GM10847 (cell line): ENCODE data around the gene LAYN.

ENCODE experiments used
- POLR2A ChIP-seq: IDR thresholded peaks from 2 replicates; pipeline ENCODE4 v1.6.1; 2011; ENCODE audit not compliant: insufficient read length; ENCODE audit errors: extremely low read depth

Gene LAYN

DNA sequence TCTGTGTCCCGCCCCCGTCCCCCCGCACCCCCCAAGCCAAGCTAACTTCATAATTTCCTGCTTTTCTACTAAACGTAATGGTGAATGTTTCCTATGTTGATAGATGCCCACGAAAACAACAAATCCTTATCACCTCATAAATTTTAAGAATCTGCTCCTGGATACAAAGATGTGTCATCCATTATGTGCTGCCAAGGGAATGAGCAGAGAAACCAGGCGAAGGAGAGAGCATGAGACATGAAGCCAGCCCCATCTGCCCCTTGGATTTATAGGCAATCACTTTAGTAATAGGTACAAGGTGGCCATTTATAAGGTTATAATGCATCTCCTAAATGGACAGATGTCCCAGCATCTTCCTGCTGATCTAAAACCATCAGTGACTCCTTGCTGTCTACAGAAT lies 30.3 kb downstream of the LAYN start:
- TF ChIP-seq POLR2A = no peak

DNA sequence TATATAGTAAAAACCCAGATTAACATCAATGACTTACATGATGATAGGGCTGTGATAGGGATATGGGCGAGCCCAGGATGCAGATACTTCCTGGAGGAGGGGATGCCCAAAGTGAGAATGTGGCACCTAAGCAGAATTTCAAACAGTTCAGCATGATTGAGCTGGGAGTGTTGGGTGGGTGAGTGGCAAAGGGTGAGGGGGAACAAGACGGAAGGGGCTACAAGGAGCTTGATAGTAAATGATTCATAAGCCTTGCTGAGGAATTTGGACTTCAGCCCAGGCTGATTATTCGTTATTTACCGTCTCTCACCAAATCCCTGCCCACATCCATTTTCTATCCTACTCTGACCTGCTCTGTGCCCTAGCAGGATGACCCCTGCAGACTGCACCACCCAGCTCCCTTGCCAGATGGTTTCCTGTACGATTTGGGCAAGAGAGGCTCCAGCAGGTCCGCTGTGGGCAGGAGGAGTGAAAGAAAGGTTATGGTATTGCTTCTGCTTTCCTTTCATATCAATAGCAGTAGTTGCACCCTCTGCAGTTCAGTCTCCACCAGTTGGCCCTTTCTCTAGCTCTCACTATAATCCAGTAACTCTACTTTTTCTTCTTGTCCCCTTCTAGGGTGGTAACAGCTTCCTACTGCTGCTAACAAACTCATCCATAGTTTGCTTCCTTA lies 31.4 kb downstream of the LAYN start:
- no peak for TF ChIP-seq POLR2A

DNA sequence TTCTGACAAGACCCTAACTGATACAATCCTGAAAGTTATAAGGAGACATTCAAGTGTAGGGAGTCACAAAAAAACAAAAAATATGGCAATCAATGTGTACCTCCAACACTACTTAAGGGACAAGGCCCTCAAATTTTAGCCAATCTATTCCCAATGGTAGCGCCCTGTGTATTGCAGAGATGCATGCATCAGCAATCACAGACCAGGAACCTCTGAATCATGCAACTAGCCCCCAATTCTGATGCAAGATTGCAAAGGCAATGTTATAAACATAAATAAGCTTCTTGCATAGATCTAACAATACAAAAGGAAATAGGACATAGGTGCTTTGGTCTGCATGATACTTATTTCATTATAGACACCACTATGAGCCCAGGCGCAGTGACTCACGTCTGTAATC lies 32.1 kb downstream of the LAYN start:
- TF ChIP-seq POLR2A = no peak

DNA sequence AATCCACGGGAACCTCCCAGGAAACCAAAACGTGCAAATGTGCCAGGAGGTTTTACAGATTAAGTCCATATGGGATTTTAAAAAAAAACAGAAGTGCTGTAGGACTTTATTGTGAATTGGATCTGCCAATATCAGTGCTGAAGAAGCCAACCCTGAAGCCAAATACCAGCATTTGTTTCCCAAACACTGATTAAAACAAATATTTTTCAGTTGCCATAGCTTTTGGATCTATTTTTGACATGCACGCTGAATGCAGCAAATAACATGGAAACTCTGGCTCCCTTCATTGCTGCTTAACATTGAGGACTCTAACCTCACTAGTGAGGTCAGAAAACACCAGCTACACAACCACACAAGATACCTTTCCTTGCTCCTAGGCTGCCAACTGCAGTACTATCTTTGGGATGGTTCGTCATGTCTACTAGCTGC lies 33.3 kb downstream of the LAYN start:
- no peak for TF ChIP-seq POLR2A

DNA sequence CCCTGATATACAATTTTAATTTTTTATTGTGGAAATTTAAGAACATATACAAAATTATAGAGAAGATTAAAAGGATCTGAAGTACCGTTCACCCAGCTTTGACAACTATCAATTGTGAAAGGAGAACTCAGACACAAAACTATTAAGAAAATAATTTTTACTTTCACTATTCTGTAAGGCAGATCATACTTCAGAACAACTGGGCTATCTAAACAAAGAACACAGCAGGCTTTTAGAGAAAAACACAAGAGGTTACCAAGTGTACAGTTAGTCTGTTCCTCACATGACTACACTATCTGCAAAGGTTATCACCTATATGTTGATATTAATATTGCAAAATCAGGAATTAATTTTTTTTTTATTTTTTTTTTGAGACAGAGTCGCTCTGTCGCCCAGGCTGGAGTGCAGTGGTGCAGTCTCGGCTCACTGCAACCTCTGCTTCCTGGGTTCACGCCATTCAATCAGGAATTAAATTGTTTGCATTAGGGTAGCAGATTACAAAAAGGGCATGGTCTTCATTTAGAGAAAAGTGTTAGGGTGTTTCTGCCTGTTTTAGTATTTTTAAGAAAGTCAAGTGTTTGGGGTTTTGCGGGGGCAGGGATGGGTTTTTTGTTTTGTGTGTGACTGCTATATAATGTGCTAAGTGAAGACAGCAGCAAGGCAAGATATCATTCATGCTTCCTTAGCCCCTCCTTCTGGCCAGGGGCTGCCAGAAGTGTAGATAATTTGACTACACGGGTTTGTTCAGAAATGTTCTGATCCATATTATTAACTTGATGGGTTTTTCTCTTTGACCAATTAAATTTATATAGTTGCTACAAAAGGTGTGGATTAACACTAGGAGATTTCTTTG lies 34.1 kb downstream of the LAYN start:
- TF ChIP-seq POLR2A = no peak

DNA sequence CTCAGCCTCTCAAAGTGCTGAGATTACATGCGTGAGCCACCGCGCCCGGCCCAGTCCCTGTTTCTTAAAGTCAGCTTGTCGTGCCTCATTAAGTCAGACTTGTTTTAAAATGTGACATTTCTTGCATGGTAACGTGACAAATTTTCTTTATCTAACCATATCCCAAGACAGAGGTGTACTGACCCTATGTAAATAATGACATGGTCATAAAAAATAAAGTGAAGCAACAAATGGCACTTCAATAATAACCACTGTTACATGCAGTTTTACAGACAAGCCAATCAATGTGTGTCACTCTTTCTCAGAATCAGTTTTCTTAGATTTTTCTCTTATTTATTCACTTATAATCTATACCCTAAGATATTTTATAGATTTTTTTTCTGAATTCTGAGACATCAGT lies 35.2 kb downstream of the LAYN start:
- TF ChIP-seq POLR2A = no peak

DNA sequence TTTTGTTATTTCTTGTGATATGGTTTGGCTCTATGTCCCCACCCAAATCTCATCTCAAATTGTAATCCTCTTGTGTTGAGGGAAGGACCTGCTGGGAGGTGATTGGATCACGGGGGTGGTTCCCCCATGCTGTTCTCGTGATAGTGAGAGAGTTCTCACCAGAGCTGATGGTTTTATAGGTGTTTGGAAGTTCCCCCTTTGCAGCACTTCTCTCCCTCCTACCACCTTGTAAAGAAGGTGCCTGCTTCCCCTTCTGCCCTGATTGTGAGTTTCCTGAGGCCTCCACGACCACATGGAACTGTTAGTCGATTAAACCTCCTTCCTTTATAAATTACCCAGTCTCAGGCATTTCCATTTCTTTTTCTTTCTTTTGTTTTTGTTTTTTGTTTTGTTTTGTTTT lies 37.3 kb downstream of the LAYN start:
- no peak for TF ChIP-seq POLR2A

DNA sequence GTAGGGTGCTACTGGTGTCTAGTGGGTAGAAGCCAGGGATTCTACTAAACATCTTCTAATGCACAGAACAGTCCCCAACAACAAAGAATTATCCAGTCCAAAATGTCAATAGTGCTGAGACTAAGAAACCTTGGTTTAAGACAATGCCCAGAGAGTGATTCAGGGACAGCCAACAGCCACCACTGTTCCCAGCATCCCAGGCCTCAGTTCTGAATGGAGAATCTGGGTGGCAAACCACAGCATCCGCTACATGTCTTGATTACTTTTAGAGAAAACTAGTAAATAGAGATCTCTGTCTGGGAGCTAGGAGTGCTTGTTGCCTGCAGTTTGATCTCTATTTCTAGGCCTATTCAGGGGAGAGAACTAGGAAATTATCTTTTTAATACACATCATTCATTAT lies 40.8 kb downstream of the LAYN start:
- TF ChIP-seq POLR2A = no peak

DNA sequence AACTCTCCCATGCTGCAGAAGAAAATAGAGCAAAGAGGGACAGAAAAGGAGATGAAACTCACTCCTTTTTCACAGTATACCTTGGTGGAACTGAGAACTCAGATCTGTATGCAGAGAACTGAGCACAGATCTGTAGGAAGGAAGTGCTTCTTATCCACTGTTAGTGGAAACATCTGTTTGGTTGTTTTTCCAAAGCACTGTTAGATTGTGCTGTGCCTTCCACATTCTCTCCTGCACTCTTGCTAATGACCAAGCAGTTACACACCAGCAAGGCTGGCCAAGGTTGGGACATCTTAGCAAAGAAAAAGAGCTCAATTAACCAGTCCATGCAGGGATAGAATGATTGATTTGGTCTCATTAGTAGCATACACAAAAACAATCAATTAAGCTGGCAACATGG lies 41.6 kb downstream of the LAYN start:
- TF ChIP-seq POLR2A = no peak

DNA sequence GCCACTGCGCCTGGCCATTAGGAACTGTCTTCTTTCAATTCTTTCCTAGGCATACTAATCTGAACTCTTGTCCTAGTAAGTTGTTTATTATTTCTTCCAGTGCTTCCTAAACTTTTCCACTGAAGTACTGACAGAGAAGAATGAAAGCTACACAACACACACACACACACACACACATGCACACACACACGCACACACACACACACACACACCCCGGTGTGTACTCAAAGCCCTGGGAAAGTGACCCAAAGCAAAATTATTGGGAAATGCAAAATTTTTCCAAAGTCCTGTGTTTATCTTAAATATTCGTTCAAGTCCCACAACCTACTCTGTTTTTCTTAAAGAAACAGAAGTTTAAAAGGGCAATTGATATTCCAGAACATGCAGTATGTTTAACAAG lies 42.4 kb downstream of the LAYN start:
- no peak for TF ChIP-seq POLR2A

DNA sequence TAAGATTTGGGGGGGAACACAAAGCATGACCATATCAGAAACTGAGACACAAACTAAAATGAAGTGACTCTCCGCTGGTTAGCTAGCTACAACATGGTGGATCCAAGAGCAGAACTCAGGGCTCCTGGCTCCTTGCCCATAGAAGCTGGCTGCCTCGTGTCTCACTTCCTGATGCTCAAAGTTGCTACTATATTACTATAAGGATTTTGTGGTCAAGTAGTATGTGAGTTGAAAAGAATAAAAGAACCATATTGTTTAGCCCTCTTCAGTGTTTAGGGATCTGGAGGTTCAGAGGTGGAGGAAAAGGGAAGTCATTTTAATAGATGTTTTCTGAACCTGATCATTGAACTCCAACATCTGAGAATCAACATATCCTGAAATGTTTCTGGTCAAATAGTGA lies 44.9 kb downstream of the LAYN start:
- no peak for TF ChIP-seq POLR2A

DNA sequence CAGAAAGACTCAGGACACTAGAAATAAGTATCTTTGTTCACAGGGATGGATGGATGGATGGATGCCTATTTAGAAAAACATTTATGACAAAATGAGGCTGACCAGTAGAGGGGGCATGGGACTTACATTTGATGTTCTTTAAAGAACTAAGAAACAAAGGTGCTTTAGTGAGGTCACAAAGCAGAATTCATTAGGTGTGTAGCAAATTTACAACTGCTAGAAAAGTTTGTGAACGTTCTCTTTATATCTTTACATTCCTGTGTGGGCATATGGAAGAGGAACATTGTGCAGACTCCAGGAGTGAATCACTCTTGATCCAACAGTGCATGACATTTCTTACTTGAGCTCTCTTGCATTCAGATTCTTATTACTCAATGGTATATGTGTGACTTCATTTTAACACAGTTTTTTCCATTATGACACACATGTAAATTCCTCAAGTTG lies 45.9 kb downstream of the LAYN start:
- no peak for TF ChIP-seq POLR2A

DNA sequence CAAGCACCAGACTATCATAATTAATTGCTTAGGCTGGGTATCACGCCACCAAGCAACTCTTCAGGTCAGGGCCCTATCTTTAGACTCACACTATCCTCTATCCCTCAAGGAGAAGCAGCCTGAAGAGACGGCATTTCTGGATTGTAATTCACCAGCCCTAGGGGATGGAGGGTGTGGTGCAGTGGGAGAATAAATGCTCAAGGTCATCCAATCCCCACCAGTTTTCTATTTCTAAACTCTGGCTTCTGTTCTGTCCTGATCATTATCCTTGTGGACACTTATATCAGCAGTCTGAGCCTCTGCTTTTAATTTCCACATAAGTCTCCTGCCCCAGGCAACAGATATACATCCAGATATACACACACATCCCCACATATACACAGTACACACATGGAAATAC lies 48.6 kb downstream of the LAYN start:
- TF ChIP-seq POLR2A = no peak

DNA sequence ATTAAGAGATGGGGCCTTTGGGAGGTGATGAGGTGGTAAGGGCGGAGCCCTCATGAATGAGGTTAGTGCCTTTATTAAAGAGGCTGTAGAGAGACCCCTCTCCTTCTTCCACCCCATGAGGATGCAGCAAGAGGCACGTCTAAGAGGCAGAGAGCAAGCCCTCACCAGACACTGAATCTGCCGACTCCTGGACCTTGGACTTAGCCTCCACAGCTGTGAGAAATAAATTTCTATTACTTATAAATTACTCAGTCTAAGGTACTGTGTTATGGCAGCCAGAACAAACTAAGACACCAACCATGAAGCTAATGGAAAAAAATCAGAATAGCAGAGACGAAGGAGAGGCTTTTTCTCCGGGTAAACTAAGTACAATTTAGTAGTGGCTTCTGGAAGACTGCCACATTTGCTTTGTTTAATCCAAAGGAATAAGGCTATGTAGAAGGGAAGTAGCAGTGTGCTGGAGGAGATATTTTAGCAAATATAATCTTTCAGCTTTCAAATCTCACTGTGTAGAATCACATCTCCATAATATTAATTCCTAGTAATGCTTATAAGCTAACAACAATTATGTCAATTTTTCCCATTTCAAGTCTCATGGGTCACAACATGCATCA lies 49.5 kb downstream of the LAYN start:
- TF ChIP-seq POLR2A = no peak

DNA sequence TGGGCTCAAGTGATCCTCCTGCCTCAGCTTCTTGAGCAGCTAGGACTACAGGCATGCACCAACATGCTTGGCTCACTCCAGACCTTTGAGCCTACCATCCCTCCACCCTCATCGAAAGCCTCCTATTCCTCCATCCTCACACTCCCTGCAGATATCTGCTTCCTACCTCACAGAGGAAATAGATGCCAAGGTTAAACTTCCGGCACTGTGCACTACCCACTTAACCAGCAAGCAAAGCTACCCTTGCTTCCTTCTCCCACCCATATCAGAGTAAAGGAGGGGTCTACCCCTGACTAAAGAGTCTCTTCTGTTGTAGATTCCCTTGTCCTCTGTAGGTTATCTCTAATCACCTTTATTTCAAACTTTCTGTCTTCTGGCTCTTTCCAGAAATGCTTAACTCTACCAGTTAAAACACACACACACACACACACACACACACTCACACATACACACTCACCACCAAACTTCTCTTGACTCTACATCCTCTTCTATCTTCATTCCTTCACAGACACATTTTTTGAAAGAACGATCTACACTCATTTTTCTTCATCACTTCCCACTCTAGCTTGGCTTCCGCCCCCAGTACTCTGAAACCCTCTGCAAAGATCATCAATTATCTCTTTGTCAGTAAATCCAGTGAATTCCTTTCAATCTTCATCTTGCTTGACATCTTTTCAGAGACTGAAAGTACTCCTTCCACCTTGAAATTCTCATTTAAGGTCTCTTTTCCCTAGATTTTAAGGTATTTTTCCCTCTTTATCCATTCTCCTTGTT lies 50.9 kb downstream of the LAYN start:
- no peak for TF ChIP-seq POLR2A
